NCI-H1694 (cell line): ENCODE data around the gene EPHA2.

Experiments used
- DNase-seq: peaks from one replicate; lab custom pipeline; 2025; lab: John Stamatoyannopoulos, UW

The EPHA2 gene

DNA sequence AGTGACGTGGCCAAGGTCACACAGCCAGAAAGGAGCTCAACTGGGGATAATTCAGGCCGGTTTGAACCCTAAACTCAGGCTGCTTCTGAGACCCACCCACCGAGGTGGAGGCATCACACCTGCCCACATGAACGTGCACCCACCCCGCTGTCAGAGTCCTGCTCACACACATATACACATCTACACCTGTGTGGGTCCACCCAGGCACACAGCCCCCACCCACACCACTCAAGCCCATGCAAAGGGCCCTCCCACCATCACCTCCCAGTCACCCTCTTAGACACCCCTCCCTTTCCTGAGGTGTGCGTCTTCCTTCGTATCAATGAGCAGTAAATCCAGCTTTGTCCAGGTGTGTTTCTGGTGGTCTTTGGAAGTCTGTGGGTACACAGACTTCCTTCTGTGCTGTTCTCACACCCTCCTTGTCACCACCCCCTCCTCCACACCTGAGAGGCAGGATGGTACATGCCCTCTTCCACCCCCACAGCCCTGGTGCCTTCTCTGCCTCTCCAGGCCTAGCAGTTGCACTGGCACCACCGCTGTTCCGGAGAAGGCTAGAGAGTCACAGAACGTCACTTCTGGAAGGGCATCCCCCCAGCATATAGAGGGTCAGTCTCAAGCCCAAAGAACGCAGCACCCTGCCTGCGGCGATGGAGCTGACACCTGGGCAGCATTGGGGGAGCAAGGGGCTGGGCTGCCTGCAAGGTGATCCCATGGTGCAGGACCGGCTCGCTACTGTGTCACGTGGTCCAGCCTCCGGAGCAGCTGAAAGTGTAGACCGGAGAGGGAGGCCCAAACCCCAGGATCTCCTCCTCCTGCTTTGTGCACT is 63.6 kb downstream of the EPHA2 start:
- DNase-seq = no peak

DNA sequence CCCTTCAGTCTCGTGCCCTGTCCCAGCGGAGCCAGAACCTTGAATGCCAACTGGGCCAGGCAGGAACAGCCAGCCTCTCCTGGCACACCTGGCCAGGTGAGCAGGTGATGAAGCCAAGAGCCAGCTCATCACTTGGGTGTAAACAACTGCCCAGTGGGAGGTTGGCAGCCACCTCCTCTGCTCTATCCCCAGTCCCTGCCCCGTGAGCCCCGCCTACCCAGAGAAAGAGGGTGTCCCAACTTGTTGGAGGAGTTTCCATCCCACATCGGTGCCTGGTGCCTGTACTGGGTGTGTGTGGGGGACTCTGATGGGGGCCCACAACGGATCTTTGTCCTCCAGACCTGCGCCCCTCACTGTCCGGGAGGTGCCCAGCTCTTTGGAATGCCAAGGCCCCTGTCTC is 64.6 kb downstream of the EPHA2 start:
- DNase-seq = no peak

DNA sequence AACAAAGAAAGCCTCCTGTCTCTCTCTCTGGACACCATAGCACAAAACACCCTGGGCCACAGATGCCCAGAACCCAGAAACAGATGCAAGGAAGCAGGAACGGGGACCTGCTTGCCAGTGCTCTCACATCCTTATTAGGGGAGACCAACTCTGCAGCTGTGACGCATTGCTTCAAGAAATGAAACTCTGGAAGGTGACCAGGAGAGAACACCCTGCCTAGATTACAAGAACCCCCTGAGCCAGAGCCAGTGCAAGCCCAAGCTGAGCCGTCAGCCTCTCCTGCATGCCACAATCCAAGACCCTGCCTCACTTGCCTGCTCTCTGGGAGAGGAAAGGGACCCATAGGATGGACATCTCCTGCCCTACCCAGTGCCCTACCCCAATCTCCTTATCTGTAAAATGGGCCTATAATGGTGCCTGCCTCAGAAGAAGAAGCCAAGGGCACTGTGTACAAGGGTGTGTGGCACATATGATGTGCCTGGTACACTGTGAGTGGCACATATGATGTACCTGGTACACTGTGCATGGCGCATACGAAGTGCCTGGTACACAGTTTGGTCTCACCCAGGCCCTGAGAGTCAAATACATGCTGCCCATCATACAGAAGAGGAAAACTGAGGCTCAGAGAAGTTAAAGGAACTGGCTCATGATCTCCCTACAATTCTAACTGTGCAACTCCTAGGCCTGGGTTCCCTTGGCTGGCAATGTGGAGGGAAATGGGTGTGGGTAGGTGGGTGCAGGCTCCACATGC is 65.6 kb downstream of the EPHA2 start:
- DNase-seq = no peak

DNA sequence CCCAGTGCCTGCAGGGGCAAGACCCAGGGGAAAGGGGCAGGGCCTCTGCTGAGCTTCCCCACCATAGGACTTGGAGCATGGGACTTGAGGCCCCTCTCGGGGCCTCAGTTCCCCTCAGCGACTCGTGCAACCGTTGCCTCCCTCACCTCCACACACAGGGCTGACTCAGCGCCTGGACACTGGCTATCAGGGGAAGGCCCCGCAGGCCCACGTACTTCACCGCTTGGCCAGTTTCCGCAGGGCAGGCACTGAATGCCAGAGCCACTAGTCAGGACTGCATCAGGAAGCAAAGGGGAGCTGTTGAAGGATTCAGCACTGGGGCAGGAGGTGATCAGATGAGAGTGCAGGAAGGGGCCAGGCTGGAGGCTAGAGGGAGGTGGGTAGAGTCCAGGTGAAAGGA is 66.9 kb downstream of the EPHA2 start:
- no peak for DNase-seq

DNA sequence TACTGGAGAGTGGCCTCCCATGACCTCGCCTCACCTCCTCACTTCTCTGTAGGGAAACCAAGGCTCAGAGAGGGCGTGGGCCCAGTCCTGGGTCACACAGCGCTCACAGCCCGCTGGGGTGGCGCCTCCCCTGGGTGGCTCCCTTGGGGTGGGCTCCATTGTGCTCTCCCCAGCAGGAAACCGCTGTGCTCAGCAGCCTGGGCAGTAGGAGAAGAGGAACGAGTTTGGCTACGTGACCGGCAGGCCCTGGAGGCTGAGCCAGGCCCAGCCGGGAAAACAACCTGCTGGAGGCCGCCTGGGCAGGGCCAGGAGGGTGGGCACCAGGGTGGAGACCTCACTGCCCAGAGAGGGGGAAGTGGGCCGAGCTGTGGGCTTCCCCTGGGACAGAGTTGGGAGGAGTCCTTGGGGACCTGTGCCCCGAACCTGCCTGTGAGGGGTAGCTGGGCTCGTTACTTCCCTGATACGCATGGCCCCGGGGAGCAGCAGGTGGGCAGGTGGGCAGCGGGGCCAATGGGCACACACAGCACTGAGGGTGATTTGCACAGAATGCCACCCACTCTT is 67.4 kb downstream of the EPHA2 start:
- no peak for DNase-seq

DNA sequence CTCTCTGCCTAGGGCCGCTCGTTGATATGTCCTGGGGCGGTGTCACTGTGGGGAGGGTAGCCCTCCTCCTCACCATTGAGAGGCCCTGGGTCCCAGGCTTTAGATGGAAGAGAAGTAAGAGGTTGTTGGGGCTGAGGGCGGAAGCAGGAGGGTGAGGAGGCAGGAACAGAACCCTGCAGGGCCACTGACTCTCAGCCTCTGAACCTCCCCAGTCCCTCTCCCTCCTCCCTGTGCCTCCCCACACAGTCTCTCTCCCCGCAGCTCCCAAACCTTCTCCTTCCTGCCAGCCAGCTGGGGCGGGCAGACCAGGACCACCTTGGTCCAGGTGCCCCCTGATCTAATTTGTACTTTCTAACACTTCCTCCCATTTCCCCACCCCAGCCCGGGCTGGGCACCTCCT is 68.1 kb downstream of the EPHA2 start:
- no peak for DNase-seq

DNA sequence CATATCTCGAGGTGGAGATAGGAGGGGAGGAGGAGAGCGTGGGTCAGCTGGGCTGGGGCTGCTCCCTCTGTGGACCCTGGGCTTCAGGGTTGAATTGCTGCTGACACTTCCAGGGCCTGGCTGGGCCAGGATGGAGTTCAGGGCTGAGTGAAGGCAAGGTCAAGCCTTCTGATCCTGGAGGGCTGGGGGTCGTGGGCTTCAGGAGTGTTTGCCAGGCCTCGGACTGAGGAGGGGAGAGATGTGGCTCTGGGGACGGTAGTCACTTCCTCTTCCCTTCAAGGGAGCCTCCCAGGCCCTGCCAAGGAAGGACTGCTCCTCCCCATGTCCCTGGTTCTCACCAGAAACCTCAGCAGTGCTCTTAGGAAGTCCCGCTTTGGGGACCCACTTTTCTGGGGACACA is 70.3 kb downstream of the EPHA2 start:
- DNase-seq = no peak

DNA sequence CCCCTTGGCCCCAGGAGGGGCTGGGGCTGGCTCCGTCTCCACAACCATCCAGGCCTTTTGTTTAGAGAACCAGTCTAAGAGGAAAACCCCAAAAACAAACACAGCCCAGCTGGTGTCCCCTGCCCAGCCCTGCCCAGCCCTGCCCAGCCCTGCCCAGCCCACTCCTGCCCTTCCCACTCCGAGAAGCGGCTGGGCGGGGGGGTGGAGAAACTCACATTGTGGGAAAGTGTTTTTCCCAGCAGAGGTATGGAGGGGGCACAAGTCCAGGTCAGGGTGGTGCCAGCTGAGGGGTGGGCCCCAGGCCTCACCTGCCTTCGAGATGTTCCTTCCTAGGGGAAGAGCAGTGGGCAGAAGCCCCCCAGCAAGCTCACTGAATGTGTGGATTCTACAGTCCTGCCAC is 72.4 kb downstream of the EPHA2 start:
- DNase-seq = no peak

DNA sequence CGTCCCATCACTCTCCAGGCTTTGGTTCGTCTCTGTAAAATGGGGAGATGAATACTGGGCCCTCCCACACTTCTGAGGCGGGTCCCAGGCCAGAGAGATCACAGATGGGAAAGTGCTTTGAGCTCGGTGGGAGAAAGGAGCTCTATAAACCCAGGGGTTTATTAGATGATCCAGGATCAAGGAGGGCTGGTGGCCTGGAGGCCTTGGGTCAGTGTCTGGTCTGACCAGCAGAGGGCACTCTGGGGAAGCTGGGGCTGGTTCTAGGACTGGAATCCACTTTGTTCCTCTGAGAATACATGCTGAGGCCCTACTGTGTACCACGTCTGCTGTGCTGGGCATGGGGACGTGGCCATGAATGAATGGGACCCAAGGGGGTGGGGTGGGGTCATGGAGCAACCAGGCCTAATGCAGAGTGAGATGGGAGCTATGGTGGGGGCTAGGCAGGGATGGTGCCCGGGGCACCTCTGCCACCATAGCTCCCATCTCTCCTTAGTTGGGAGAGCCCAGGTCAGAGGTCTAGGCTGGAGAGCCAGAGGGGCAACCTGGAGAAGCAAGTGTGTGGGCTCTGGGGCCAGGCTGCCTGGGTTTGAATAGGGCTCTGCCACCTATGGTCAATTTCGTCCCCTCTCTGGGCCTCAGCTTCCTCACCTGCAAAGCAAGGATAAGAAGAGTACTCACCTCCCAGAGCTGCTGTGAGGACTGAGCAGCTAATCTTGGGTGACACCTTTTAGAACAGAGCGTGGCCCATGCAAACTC is 73.4 kb downstream of the EPHA2 start:
- DNase-seq = peak; percentile 38

DNA sequence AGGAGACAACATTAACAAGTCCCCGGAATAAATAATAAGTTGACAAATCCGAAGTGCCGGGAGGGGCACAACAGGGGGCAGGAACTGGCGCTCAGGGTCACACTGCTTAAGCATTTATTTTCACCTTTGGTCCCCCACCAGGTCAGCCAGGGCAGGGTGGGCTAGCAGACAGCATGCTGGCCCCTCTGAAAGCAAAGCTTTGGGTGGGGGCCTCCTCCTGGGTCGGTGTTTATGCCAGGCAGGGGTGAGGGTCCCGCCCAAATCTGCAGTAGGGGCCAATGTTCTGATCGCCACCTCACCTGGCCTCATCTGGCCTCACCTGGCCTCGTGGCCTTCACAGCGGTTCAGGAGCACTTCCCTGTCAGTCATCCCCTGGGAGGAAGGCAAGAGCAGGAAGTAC is 74.2 kb downstream of the EPHA2 start:
- no peak for DNase-seq

DNA sequence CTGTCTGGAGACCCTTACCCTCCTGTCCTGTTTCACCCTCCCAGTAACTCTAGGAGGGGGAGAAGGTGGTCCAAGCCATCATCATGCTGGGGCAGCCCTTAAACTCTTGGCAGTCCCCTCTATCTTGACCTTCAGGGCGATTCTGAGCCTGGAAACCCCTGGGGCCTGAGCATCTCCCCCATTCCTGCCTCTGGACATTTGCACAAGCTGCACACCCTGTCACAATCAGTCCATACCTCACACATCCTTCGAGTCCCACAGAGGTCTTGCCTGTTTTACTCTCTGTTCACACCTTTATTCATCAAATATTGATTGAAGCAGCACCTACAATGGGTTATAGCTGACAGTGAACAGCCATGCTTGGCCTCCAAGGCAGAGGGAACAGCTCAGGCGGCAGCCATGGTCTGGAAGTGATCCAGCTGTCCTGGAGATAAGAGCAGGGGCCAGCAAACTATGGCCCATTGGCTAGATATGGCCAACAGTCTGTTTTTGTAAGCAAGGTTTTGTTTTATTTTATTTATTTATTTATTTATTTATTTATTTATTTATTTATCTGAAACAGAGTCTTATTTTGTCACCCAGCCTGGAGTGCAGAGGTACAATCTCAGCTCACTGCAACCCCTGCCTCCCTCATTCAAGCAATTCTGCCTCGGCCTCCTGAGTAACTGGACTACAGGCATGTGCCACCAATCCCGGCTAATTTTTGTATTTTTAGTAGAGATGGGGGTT is 75.3 kb downstream of the EPHA2 start:
- no peak for DNase-seq

DNA sequence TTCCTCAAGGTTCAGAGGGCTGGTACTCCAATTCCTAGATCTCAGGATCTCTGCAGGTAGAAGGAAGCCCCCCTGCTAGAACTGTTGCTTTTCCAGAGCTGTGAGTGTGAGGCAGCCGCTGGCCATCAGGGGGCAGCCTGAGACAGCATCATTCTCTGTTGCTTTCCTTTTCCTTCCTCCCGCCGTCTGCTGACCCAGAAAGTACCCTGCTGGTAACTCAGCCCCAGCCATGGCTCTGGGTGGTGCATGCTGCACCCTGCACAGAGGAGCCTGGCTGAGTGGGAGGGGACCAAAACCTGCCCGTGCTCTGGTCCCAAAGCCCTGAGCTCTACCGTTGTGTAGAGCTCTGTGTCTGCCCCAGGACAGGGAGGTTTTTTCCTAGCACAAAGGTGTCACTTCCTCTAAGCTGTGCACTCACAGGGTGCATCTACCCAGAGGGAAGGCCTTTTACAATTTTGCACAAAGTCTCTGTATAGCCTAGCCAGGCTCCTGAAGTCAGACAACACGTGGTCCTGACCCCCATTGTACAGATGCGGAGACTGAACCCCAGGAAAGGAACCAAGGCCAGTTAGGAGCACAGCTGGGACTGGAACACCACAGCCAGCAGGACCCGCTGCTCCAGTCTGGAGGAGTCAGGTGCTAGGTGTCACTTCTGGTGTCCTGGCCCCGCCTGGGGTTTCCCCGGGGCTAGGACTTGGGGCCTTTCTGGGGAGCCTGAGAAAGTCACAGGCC is 76.8 kb downstream of the EPHA2 start:
- DNase-seq = peak; percentile 58

DNA sequence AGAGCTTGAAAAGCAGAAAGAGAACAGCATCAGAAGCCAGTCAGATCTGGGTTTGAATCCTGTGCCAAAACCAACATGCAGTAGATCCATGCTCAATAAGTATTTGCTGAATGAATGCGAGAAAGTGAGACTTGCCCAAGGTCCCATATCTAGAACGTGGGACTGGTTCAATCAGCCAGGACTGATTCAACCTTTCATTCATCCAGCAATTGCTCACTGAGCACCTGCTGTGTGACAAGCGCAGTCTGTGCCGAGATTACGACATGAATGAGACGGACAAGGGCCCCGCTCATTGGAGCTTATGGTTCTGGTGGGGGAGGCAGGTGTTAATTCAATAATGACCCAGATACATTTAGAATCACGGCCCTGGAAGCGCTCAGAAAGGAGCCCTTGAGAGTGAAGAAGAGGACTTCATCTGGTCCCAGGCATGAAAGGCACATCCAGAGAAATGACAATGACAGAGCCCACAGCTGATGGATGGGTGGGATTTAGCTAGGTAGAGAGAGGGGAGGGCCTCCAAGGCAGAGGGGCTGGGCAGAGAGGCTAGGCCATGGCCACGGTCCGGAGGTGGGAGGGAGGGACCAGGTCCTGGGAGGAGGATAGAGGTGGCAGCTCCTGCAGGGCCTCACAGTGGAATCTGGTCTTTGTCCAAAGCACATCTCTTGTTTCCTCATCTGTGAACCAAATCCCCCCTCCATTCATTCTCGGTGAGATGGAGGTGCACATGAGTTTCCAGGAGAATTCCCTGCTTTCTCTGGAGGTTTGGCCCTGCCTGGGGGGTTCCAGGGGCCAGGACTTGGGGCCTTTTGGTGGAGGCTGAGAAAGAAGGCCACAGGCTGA is 78.2 kb downstream of the EPHA2 start:
- DNase-seq = no peak

DNA sequence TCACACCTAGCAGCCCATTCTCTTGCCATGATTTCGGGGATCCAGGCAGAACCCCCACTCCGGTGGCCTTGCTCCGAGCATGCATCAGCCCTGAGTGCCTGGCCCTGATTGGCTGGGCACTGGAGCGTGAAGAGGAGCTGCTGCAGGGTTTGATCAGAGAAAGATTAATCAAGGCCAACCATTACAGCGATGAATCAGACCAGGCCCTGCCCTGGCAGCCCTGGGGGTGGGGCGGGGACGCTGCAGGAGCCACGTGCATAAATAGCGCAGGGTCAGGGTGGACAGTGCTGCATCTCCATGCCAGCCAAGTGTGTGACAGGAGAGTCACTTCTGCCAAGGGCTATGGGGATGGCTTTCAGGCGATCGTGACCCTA is 79.0 kb downstream of the EPHA2 start:
- no peak for DNase-seq

DNA sequence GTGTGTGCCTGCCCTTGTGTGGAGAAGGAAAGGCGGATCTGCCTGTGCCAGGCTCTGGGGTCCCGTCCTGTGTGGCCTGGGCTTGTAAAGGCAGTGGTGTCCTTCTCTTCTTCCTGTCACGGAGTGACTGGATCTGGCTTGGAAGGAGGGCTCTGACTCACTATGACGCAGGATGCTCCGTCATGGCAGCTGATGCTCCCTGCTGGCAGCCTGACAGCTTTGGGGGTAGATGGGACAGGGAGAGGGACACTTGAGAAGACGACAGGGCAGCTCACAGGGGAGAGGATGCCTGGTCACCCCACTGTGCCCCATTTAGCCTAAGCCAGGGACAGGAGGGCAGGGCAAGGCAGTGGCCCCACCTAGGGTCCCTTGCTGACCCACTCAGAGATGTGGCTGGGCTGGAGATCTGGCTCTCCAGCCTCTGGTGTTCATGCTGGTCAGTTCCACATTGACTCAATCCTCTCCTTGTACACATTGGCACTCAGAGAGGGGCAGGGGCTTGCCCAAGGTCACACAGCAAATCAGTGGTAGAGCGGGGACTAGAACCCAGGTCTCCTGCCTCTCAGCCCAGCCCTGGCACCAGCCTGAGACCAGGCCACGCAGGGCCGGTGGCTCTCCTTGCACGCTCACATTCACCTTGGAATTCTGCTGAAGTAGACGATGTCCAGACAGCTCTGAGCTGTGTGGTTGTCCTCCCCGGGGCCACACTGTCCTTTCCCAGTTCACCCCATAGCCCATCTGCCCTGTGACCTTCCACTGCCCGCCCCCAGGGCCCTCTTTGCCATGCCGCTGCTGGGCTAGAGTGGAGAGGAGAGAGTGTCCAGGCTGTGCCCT is 79.6 kb downstream of the EPHA2 start:
- no peak for DNase-seq

DNA sequence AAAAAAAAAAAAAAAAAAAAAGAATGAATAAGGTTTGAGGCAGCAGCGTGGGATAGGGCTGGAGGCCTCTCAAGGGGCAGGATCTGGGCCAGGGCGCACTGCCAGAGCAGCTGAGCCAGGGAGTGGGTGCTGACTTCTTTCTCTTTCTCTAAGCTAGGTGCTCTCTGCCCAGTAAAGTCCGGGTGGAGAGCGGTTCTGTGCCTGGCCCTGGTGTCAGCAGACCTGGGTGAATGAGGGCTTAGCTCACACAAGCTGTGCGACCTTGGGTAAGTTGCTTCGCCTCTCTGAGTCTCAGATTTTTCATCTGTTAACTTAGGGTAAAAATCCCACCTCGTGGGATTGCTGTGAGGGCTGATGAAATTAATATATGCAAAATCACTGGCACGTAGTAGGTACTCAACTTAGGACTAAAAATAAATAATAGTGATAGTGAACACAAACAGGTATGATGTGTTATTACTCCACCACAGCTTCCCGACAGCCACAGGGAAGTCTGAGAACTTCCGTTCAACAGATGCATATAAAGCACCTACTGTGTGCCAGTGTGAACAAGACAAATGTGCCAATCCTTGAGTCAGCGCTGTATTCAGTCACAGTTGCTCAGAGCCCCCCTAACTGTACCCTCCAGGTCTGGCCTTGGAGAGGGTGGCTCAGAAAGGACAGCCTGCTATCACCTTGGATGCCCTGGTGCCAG is 80.4 kb downstream of the EPHA2 start:
- no peak for DNase-seq
